Prostate gland (tissue), 2 donors: ENCODE data around the gene MAPKAPK3. TPM values are rescaled to one million over a fixed set of nuclear protein-coding genes. Genes with fewer than 3 reads are reported as not detected.
"Not testable (repeated sequence)": the region's sequence is repeated elsewhere in the genome, so short reads cannot be mapped to it uniquely, and the experiment has no call there.

Source experiments
- DNase-seq: peaks from one replicate; pipeline ENCODE4 v3.0.0-alpha.2; 2019; ENCODE audit warnings: low spot score
- H3K27ac ChIP-seq, 2 donors: fragments of 200-600 bp; sonication (generic); 2 replicates each; pipeline ENCODE4 v1.5.1; 2017 to 2019
- H3K27me3 ChIP-seq: fragments of 200-600 bp; sonication (generic); replicated peaks from 2 replicates; pipeline ENCODE4 v1.5.1; 2019; ENCODE audit not compliant: insufficient read depth
- H3K36me3 ChIP-seq, 2 donors: fragments of 200-600 bp; sonication (generic); 1 replicate in 1 of 2; 2 replicates in 1 of 2; pipeline versions ENCODE4 v1.5.1 to v1.8.1; 2017 to 2019
- H3K4me1 ChIP-seq: fragments of 200-600 bp; sonication (generic); replicated peaks from 2 replicates; pipeline ENCODE4 v1.5.1; 2019
- H3K4me3 ChIP-seq, 2 donors: fragments of 200-600 bp; sonication (generic); 2 replicates each; pipeline ENCODE4 v1.5.1; 2017 to 2019
- H3K9me3 ChIP-seq: fragments of 200-600 bp; sonication (generic); 2 replicates; pipeline ENCODE4 v1.5.1; 2017
- POLR2A ChIP-seq: fragments of 450-650 bp; IDR thresholded peaks from one replicate; pipeline ENCODE4 v1.6.1; 2016; ENCODE audit warnings: antibody characterized with exemption, mild to moderate bottlenecking
- POLR2AphosphoS5 ChIP-seq: sonication (generic); formaldehyde crosslinking; IDR thresholded peaks from one replicate; pipeline ENCODE4 v1.6.1; 2017; ENCODE audit warnings: antibody characterized with exemption
- WGBS: methylation state at CpG from one replicate; pipeline ENCODE4 v1.1.5; 2018; 5-methylcytosine and 5-hydroxymethylcytosine counted together
- intact Hi-C: fragments of 100-400 bp; cut with DNase I; formaldehyde crosslinking; loops from one replicate; pipeline ENCODE4 v1.14.2; 2022
- total RNA-seq, 2 donors: library from RNA; depleted of rRNA; stranded (reverse); fragments of >200 nt; gene quantifications; one replicate each; pipeline ENCODE4 v1.1.0, GENCODE V29; 2016
- TF ChIP-seq, protein P1 (sequence below), 4 experiments: fragments of 200-600 bp in 2 of 4; fragments of 450-650 bp in 2 of 4; sonication (generic) in 2 of 4; IDR thresholded peaks; 1 replicate in 3 of 4; 2 replicates in 1 of 4; pipeline ENCODE4 v1.5.1; 2016 to 2019; ENCODE audit warnings: antibody characterized with exemption in 4 of 4, mild to moderate bottlenecking in 2 of 4, moderate library complexity in 2 of 4

MAPKAPK3 gene
- total RNA-seq, 2 donors from 2014 or later, result 33.2 to 52.3 TPM

DNA sequence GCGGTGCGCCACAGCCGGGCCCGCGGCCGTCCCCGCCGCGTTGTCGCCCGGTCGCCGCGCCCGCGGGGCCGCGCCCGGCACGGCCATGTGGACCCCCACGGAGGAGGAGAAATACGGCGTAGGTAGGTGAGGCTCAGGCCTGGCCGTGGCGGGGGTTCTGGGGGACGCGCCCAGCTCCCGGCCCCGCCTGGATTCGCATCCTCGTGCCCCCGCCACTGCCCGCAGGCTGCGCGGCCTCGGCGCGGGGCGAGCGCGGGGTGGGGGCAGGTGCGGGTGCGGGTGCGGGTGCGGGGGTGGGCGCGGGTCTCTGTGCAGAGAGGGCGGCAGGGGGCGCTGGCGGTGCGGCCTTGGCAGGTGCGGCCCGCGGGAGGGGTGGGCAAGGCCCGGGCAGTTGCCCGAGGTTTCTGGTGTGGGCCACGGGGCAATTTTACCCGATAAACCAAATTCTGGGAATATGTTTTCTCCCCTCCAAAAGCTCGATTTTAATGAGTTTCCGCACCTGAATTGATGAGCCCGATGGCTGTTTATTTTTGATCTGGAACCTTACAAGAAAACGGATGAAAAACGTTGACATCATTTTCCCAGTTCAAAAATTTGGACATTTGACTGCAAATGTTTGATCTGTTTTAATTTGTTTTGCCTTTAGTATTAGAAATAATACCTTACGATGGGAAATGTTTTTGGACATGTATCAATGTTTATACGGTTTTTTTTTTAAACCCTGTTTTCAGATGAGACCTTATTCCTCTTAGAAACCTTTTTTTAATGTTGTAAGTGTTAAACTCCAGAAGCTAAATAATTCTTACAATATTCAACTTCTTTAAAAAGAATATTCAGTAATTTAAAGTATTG, 58.5 kb downstream of the MAPKAPK3 start:
- Histone ChIP-seq H3K4me3 (peak overlapping the region; percentile 39 to 44), H3K27me3 (no peaks in the 10 kb centered on the region), H3K27ac (no peak overlapping the region), H3K36me3 (no peaks in the 10 kb centered on the region), H3K9me3 (no peaks in the 10 kb centered on the region), H3K4me1 (no peaks in the 10 kb centered on the region)
- DNase-seq, result peak; percentile 21
- TF ChIP-seq, protein P1, sequence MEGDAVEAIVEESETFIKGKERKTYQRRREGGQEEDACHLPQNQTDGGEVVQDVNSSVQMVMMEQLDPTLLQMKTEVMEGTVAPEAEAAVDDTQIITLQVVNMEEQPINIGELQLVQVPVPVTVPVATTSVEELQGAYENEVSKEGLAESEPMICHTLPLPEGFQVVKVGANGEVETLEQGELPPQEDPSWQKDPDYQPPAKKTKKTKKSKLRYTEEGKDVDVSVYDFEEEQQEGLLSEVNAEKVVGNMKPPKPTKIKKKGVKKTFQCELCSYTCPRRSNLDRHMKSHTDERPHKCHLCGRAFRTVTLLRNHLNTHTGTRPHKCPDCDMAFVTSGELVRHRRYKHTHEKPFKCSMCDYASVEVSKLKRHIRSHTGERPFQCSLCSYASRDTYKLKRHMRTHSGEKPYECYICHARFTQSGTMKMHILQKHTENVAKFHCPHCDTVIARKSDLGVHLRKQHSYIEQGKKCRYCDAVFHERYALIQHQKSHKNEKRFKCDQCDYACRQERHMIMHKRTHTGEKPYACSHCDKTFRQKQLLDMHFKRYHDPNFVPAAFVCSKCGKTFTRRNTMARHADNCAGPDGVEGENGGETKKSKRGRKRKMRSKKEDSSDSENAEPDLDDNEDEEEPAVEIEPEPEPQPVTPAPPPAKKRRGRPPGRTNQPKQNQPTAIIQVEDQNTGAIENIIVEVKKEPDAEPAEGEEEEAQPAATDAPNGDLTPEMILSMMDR (IDR thresholded peaks at IDR 0.05), result peak in 1 of 4 experiments; percentile 28
- TF ChIP-seq POLR2AphosphoS5 (no peak), POLR2A (no peak)
- intact Hi-C loops, result loop anchor here (2.0 to 5.0 kb wide), 2 partner anchors 59 to 697 kb away; partner anchors contain the start of gene MAPKAPK3
- WGBS, result 3% methylated on average over 56 of the region's 65 CpGs

- TF ChIP-seq POLR2A (no peak), POLR2AphosphoS5 (no peak)
- TF ChIP-seq, protein P1 (IDR thresholded peaks at IDR 0.05), result no peak
- no peaks in the 10 kb centered on the region for H3K27me3 ChIP-seq
- H3K27ac ChIP-seq, result no peak overlapping the region
- no peak for DNase-seq
- H3K9me3 ChIP-seq, result no peaks in the 10 kb centered on the region
- WGBS, result 78% methylated on average over 7 of the region's 7 CpGs
- no peaks in the 10 kb centered on the region for H3K36me3 ChIP-seq
- H3K4me1 ChIP-seq, result no peaks in the 10 kb centered on the region
- H3K4me3 ChIP-seq, result no peak overlapping the region
- intact Hi-C loops, result loop anchor here (5.0 kb wide), 1 partner anchor 696 kb away; no protein-coding TSS in a partner anchor
These were observed 59.2 kb downstream of the MAPKAPK3 start for GRCh38 chr3:50676031-50676705.

DNA sequence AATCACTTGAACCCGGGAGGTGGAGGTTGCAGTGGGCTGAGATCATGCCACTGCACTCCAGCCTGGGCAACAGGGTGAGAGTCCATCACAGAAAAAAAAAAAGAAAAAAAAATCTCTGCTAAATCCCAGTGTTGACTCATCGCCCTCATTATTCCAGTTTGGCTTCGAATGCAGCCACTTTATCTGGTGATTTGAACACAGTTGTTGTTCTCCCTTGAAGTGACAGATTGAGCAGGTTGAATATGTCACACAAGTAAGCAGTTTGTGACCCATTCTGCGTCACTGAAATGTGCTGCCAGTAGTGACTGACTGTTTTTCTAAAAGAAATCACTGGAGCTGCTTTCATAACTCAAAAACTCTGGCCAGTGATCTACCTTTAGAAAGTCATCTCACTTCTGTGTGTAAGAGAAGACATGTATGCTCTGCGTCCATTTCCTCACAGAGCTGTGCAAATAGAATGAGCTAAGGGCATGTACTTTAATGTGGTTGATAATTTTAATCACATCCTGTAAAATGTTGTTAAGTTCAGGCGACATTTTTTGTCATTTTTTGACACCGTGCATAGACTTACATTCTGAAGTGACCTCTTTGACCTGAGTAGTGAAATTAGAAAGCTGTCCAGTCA, 70.3 kb downstream of the MAPKAPK3 start:
- Histone ChIP-seq H3K4me1 (no peaks in the 10 kb centered on the region), H3K27ac (no peak overlapping the region), H3K9me3 (no peaks in the 10 kb centered on the region), H3K4me3 (no peak overlapping the region), H3K36me3 (no peaks in the 10 kb centered on the region), H3K27me3 (no peaks in the 10 kb centered on the region)
- 57% methylated on average over 7 of the region's 7 CpGs for WGBS
- no peak for DNase-seq
- TF ChIP-seq POLR2AphosphoS5 (no peak), POLR2A (no peak)
- TF ChIP-seq, protein P1 (IDR thresholded peaks at IDR 0.05), result no peak
- intact Hi-C loops, result no loop called here

GRCh38 chr3:50687916-50688315, 71.0 kb downstream of the MAPKAPK3 start:
- Histone ChIP-seq H3K4me1 (no peaks in the 10 kb centered on the region), H3K4me3 (no peak overlapping the region), H3K27me3 (no peaks in the 10 kb centered on the region), H3K36me3 (no peaks in the 10 kb centered on the region), H3K9me3 (no peaks in the 10 kb centered on the region), H3K27ac (no peak overlapping the region)
- intact Hi-C loops, result no loop called here
- WGBS, result 66% methylated on average over 2 of the region's 2 CpGs
- no peak for TF ChIP-seq POLR2AphosphoS5
- no peak for TF ChIP-seq POLR2A
- TF ChIP-seq, protein P1 (IDR thresholded peaks at IDR 0.05), result no peak
- DNase-seq, result no peak

DNA sequence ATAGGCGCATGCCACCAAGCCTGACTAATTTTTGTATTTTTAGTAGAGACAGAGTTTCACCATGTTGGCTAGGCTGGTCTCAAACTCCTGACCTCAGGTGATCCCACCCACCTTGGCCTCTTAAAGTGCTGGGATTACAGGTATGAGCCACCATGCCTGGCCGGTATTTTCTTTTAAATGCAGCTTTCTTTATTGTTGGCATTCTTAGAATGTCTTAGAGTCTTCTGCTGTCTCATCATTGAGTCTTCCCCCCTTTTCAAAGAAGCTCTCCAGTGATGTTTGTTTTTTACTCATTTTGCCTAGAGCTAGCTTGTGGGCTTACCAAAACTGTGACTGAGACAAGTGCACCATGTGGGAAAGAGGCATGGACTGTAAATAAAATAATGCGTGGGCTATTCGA, 71.7 kb downstream of the MAPKAPK3 start:
- H3K4me3 ChIP-seq, H3K27ac ChIP-seq, H3K9me3 ChIP-seq, H3K4me1 ChIP-seq, DNase-seq, H3K27me3 ChIP-seq, intact Hi-C loops, H3K36me3 ChIP-seq: not testable (repeated sequence)
- 78% methylated on average over 4 of the region's 4 CpGs for WGBS
